22Rv1 (cell line): ENCODE measurements around the gene CMTM6.

Source experiments
- H3K27ac ChIP-seq: fragments of 450-650 bp; 2 replicates; pipeline ENCODE4 v1.5.1; 2017
- CTCF ChIP-seq: fragments of 450-650 bp; IDR thresholded peaks from 2 replicates; pipeline ENCODE4 v1.5.1; 2017; ENCODE audit warnings: mild to moderate bottlenecking
- ZFX ChIP-seq: fragments of 450-650 bp; IDR thresholded peaks from 2 replicates; pipeline ENCODE4 v1.6.1; 2017; ENCODE audit warnings: antibody characterized with exemption, borderline replicate concordance

CMTM6 gene

GRCh38 chr3:32498992-32499391 lies 3.7 kb downstream of the CMTM6 start:
- TF ChIP-seq ZFX = no peak
- TF ChIP-seq CTCF = no peak

GRCh38 chr3:32498252-32498651 lies 4.4 kb downstream of the CMTM6 start:
- no peak for TF ChIP-seq CTCF
- TF ChIP-seq ZFX = no peak
- H3K27ac ChIP-seq = no peak overlapping the region

More at GRCh38 chr3:32498992-32499391, 3.7 kb downstream of the CMTM6 start:
- H3K27ac ChIP-seq = no peak overlapping the region

DNA sequence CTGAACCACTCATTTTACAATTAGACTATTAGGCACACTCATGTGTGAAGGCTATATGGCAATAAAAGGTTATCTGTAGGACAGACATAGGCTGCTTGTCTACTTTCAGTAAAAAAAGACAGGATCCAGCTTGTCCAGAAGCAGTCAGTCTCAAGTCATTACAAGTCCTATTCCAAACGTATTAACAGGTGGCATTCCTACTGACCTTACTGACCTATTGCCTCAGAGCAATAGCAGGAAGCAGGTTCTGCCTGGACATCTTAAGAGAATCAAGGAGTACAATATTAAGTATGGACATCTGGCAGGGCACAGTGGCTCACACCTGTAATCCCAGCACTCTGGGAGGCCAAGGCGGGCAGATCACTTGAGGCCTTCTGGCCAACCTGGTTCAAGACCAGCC lies 7.0 kb downstream of the CMTM6 start:
- H3K27ac ChIP-seq = no peak overlapping the region
- no peak for TF ChIP-seq ZFX
- TF ChIP-seq CTCF = no peak

- no peak overlapping the region for H3K27ac ChIP-seq
- TF ChIP-seq ZFX = no peak
- no peak for TF ChIP-seq CTCF
Measured at GRCh38 chr3:32495085-32495484, 7.6 kb downstream of the CMTM6 start.

- TF ChIP-seq CTCF (no peak), ZFX (no peak)
- no peak overlapping the region for H3K27ac ChIP-seq
Measured at GRCh38 chr3:32493437-32494414, 8.9 kb downstream of the CMTM6 start.

DNA sequence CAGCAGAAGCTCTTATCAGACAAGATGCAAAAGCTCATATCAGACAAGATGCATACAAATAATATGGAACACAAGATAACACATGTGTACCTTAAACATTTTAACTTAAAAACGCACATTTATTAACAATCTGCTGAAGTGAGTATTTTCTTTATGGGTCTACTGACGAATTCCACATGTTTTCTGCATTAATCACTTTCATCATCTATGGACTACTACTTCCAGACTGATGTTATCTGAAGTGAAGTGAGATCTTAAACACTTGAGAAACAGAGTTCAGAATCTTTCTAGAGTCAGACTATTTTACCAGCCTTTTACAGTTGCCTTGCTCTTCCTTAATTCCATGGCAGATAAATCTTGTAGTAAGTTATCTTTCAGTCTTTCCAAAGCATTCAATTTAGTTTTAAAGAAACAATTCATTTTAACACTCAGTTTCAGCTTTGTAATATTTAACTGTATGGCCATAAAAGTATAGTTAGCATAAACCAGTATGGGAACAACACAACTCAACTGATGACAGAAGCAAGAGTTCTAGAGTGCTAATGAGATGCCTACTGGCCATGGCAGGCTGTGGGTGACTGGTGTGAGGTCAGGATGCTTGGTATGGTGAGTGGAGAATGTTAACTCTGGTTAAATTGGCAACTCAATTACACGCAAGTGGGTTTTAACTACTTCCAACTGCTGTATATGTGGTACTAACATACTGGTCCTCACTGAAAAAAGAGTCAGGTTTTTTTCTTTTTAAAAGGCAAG lies 9.8 kb downstream of the CMTM6 start:
- H3K27ac ChIP-seq = no peak overlapping the region
- no peak for TF ChIP-seq ZFX
- TF ChIP-seq CTCF = no peak
